Epithelial cell of prostate (primary cell): ENCODE results near the gene KCNMA1.
A peak's percentile ranks its signal among the peaks of the same experiment; 100 is the strongest.

ENCODE experiments used
- DNase-seq: peaks from one replicate; pipeline ENCODE4 v3.0.0-alpha.2; 2011; ENCODE audit warnings: low read depth, low spot score
- H3K27ac ChIP-seq: fragments of 450-650 bp; 2 replicates; pipeline ENCODE4 v1.5.1; 2017; ENCODE audit warnings: mild to moderate bottlenecking

Gene KCNMA1

DNA sequence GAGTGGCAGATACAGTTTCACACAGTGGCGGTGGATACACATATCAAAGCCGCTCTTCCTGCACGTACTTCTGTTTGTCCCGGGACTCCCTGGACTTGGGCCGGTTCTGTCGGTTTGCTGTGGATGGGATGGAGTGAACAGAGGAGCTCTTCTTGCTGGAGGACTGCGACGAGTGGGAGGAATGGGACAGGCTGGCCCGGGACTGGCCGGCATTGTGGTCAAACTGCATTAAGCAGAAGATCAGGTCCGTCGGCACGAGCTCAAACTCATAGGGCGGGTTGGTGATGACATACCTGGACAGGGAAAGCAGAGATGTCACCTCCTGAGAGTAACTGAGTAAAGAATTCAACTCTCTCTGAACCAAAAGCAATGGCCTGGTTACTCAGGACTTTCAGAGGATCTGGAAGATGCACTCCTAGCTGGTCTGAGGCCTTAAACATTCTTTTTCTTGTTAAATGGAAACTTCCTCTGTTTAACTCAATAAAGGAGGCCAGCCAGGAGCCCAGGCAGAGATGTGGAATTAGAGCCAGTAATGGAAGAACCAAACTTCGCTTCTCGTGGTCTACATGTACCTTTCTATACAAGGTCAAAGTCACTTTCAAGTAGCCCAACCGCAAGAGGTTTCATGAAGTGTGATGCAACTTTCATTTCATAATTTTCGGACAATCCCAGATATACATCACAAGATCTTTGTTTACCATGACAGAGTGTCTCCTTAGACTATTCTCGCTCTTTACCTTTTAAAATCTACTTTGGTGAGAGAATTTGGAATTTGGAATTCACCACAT is 750.2 kb downstream of the KCNMA1 start:
- no peak overlapping the region for H3K27ac ChIP-seq
- no peak for DNase-seq

DNA sequence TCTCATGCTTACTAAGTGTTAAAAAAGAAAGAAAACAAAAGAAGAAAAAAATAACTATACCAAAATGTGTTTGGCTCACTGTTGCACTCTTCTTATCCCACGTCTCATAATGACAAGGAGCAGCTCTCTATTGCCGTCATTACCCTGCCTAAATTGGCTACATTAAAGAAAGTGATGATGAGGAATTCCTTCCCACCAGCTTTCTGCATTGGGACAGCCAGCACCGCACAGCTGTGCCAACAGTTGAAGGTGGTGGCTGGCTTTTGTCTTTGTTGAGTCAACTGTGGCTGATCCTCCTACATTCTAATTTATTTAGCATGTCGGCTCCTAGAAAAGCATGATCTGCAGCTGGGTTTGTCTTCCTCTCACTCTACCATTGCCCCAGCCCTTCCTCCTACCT is 751.8 kb downstream of the KCNMA1 start:
- no peak for DNase-seq
- no peak overlapping the region for H3K27ac ChIP-seq

- no peak for DNase-seq
- no peak overlapping the region for H3K27ac ChIP-seq
These were observed 752.8 kb downstream of the KCNMA1 start for GRCh38 chr10:76884673-76885275.

DNA sequence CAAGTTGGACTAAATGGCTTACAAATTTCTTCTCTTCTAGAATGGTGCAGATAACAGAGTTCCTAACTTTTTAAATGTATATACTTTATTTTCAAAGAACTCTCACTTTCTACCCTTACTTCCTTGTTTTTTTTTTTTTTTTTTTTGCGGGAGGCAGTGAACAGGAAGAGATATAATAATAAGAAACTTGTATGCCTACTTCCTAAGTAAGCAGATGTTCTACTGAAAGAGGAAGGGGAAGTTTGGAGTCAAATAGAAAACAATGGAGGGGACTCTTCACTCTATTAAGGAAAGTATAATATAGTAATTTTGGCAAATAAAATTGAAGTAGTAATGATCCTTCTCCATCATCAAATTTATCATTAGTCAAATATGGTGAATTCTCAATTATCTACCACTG is 754.0 kb downstream of the KCNMA1 start:
- no peak for DNase-seq
- H3K27ac ChIP-seq: no peak overlapping the region

GRCh38 chr10:76882796-76883195 is 754.8 kb downstream of the KCNMA1 start:
- no peak overlapping the region for H3K27ac ChIP-seq
- DNase-seq: no peak

- no peak overlapping the region for H3K27ac ChIP-seq
- no peak for DNase-seq
These were observed 755.4 kb downstream of the KCNMA1 start for GRCh38 chr10:76882245-76882644.

DNA sequence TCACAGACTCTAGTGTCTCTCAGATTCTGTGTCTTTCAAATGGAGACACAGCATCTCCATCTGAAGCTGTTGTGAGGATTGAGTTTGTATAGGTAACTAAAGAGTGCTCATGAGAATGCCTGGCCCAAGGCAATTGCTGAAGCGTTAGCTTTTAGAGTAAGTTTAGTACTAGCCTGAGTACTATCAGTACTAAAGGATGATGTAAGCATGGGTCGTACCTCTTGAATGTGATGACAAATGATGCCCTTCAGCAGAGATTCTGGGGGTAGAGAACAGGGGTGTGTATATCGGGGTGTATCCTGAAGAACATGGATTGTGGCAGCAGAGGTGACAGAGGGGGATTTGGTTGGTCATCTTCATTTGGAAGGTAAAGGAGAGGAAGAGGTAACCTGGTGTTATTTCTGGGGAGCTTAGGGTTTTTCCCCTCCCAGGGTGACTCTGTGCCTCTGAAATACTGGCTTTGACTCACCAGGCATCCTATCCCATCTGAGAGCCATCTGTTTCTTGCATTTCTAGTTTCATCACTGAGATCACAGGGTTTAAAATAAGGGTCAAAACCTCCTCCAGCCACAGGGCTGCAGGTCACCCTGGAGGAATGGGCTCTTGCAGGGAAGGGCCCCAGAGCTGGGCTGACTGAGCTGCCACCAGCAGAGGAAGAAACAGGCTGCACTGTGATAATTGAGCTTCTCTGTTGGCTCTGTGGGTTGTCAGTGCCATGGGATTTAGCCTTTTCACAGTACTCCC is 756.0 kb downstream of the KCNMA1 start:
- no peak overlapping the region for H3K27ac ChIP-seq
- DNase-seq: no peak

- no peak for DNase-seq
- H3K27ac ChIP-seq: no peak overlapping the region
These were observed 756.7 kb downstream of the KCNMA1 start for GRCh38 chr10:76880931-76881330.

- no peak overlapping the region for H3K27ac ChIP-seq
- no peak for DNase-seq
These were observed 758.3 kb downstream of the KCNMA1 start for GRCh38 chr10:76879116-76879913.

- DNase-seq: no peak
- H3K27ac ChIP-seq: no peak overlapping the region
These were observed 759.1 kb downstream of the KCNMA1 start for GRCh38 chr10:76878514-76878913.

- peak overlapping the region; percentile 9 for H3K27ac ChIP-seq
- DNase-seq: no peak
These were observed 762.7 kb downstream of the KCNMA1 start for GRCh38 chr10:76874896-76875295.

DNA sequence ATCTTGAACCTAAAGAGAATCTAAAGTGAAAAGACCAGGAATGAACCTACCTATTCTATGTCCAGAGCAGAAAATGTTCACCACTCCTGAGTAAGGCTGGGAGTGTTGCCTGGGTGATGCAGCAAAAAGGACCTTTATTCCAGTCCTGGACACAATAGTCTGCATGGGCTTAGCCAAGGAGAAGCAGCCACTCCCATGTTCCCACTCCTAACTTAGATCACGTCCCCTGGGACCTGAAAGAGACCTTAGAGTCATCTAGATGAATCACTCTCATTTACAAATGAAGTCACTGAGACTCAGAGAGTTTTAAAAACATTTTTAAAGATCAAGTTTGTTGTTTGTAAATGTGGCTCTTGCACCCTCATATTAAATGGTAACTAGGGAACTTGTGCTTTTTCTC is 763.4 kb downstream of the KCNMA1 start:
- no peak for DNase-seq
- H3K27ac ChIP-seq: peak overlapping the region; percentile 9

- DNase-seq: no peak
- H3K27ac ChIP-seq: no peak overlapping the region
These were observed 765.8 kb downstream of the KCNMA1 start for GRCh38 chr10:76871697-76872295.

DNA sequence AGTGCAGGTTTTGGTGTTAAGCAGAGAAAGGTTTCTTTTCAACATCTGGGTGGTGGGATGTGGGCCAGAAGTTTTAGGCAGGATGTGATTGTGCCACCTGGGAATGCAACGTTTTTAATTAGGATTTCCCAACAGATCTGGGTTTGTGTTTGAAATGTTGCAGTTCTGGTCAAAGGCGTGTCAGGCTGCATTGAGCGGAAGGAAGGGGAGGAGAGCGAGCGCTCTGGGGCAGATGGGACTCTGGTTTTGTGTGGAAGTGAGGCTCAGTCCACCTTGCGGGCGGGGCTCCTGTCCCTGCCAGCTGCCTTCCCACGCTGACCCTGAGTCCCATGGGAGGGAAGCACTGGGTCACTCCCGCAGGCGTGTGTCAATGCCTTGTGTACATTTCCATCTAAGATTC is 767.7 kb downstream of the KCNMA1 start:
- H3K27ac ChIP-seq: no peak overlapping the region
- DNase-seq: no peak

DNA sequence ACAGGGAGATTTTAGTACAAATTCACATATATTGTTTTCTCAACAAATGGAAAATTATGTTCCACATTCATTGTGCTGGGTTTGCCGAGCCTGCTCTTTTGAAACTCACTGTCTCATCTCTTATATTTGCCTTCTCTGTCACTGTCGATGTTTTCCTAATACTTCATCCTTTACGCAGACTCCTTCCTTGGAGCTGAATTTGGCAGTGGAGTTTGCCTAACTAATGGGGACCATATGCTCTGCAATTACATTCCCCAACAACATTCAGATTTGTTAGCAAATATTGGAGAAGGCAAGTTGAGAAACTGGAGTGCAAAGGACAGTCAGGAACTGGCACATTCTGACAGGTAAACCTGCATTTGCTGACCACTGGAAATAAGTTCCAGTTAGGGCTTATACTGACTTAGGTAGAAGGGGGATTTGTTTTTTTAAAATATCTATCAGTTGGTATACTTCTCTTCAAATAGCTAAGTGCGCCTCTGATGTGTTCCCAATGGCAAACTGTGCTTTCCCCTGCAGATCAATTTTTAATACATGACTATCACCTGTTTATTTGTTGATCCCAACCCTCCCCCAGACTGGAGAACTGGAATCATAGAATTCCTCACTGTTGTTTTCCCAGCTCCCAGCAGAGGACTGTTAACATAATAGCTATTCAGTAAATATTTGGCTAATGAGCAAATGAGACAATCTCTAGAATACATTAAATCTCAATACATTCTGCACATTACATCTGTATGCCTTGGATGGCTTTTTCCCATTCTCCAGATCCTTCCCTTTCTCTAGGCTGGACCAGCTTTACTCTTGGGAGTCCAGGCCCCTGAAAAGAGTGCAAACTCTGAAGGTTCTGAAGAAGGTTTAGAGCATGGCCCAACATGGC is 769.3 kb downstream of the KCNMA1 start:
- no peak for DNase-seq
- no peak overlapping the region for H3K27ac ChIP-seq

DNA sequence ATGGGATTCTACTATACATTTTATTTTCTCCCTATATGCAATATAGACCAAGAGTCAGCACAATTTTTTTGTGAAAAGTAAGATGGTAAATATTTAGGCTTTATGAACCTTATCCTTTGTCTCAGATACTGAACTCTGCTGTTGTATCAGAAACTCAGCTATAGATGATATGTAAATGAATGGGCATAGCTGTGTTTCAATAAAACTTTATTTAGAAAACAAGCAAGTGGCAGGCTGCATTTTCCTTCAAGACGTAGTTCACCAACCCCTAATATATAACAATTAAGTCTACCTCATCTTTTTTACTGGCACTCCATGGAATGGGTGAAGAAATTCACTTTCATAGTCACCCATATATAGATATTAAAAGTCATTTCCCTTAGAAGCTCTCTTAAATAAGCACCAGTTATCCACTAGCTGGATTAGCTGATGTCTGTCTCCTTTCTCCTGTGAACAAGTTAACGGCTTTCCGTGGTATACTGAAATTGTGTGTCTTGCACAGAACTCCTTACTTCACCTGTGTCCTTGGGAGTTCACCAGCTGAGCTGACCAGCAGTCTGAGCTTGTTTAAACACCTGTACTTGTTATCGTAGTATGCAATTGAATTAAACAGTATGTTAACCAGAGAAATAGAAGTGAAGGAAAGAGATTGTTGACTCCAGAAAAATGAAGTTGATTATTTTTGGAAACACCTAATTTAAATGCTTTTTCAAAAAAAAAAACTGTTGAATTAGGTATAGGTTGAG is 770.6 kb downstream of the KCNMA1 start:
- no peak overlapping the region for H3K27ac ChIP-seq
- DNase-seq: no peak

DNA sequence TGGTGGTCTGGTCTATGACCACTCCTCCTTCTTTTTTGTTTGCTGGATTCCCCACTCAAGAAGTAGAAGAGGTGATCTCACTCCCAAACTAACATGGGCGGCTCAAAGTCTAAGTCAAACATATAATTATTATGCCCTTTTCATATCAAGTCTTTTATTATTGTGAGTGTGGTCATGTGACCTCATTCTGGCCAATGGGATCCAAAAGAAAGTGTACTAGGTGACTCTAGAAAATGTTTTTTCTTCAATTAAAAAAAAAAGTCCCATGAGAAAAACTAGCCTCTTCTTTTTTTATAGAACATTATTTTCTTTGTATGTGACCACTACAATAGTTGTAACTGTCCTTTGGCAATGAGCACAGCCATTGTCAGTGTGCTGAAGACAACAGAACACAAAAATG is 772.7 kb downstream of the KCNMA1 start:
- H3K27ac ChIP-seq: no peak overlapping the region
- no peak for DNase-seq

DNA sequence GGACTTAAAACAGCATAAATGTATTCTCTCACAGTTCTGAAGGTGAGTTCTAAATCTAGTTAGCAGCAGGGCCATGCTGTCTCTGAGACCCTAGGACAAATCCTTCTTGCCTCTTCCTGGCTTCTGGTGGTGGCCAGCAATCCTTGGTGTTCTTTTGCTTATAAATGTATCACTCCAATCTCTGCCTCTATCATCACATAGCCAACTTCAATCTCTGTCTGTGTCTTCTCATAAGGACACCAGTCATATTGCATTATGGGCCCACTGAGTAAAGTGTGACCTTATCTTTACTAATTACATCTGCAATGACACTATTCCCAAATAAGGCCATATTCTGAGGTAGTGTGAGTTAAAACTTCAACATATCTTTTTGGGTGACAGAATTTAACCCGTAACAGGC is 778.9 kb downstream of the KCNMA1 start:
- DNase-seq: no peak
- no peak overlapping the region for H3K27ac ChIP-seq

GRCh38 chr10:76840802-76841201 is 796.8 kb downstream of the KCNMA1 start:
- no peak overlapping the region for H3K27ac ChIP-seq
- no peak for DNase-seq
